CD4-positive, alpha-beta T cell (primary cell): ENCODE measurements around the gene CLEC5A. TPM values are rescaled to one million over a fixed set of nuclear protein-coding genes. Genes with fewer than 3 reads are reported as not detected.
"Not testable (repeated sequence)": the region's sequence is repeated elsewhere in the genome, so short reads cannot be mapped to it uniquely, and the experiment has no call there.

Experiments used
- ATAC-seq: fragments of 200-7000 bp; cut with Tn5 transposase; one replicate; pipeline ENCODE4 v1.10.0; 2022; ENCODE audit warnings: mild to moderate bottlenecking; ENCODE audit not compliant: poor library complexity
- CTCF ChIA-PET: fragments of 350-600 bp; sonication (Branson Sonifier 250); formaldehyde crosslinking; loops from one replicate; lab custom pipeline; 2021; ENCODE audit warnings: antibody characterized with exemption, inconsistent platforms; lab: Charles Lee
- POLR2A ChIA-PET: fragments of 350-600 bp; sonication (Branson Sonifier 250); formaldehyde crosslinking; loops from one replicate; lab custom pipeline; 2021; ENCODE audit warnings: antibody characterized with exemption, inconsistent platforms; lab: Charles Lee
- DNase-seq, 14 experiments: peaks; one replicate each; pipeline ENCODE4 v3.0.0-alpha.2; 2013 to 2020; ENCODE audit warnings: mixed read lengths in 2 of 14
- H3K27ac ChIP-seq, 2 donors: one replicate each; pipeline versions ENCODE4 v1.5.1 to v1.7.0; 2013; ENCODE audit warnings: low read length in 2 of 2, low read depth in 1 of 2, mild to moderate bottlenecking in 1 of 2
- H3K27me3 ChIP-seq, 2 experiments: 1 replicate in 1 of 2; 2 replicates in 1 of 2; pipeline versions ENCODE4 v1.6.1 to v1.7.0; 2013; ENCODE audit warnings: low read length in 2 of 2, control low read depth in 1 of 2, mild to moderate bottlenecking in 1 of 2, moderate library complexity in 1 of 2; ENCODE audit not compliant: insufficient read depth in 2 of 2, control insufficient read depth in 1 of 2
- H3K36me3 ChIP-seq: one replicate; pipeline ENCODE4 v1.6.1; 2013; ENCODE audit warnings: low read length, control low read depth; ENCODE audit not compliant: insufficient read depth
- H3K4me1 ChIP-seq: one replicate; pipeline ENCODE4 v1.6.1; 2013; ENCODE audit warnings: low read length, control low read depth; ENCODE audit not compliant: insufficient read depth
- H3K4me3 ChIP-seq: one replicate; pipeline ENCODE4 v1.5.1; 2013; ENCODE audit warnings: mild to moderate bottlenecking, low read length, moderate library complexity
- H3K9me3 ChIP-seq, 2 experiments: 1 replicate in 1 of 2; 2 replicates in 1 of 2; pipeline versions ENCODE4 v1.6.1 to v1.7.0; 2013; ENCODE audit warnings: low read length in 2 of 2, mild to moderate bottlenecking in 2 of 2, control low read depth in 1 of 2, moderate library complexity in 1 of 2; ENCODE audit not compliant: control insufficient read depth in 1 of 2, insufficient read depth in 1 of 2
- H3K27ac Mint-ChIP-seq: one replicate; pipeline ENCODE4 v1.8.0; 2020; ENCODE audit warnings: mixed read lengths
- H3K27me3 Mint-ChIP-seq: one replicate; pipeline ENCODE4 v1.8.0; 2021; ENCODE audit warnings: mixed read lengths
- H3K36me3 Mint-ChIP-seq: one replicate; pipeline ENCODE4 v1.8.0; 2021; ENCODE audit warnings: low read depth, mixed read lengths
- H3K4me1 Mint-ChIP-seq: one replicate; pipeline ENCODE4 v1.8.0; 2021; ENCODE audit warnings: low read depth, mixed read lengths
- H3K4me3 Mint-ChIP-seq: one replicate; pipeline ENCODE4 v1.8.0; 2020; ENCODE audit warnings: mild to moderate bottlenecking, mixed read lengths
- H3K9me3 Mint-ChIP-seq: one replicate; pipeline ENCODE4 v1.8.0; 2020; ENCODE audit warnings: mixed read lengths
- intact Hi-C, 2 experiments: fragments of 100-400 bp; cut with DNase I in 1 of 2; cut with micrococcal nuclease in 1 of 2; formaldehyde crosslinking; loops; one replicate each; pipeline versions ENCODE4 v1.15.1 to v1.9.0; 2023 to 2025; cut with DNase I, micrococcal nuclease
- total RNA-seq, 174 experiments: library from RNA in 2 of 174; stranded (reverse) in 2 of 174; gene quantifications; one replicate each; pipeline ENCODE4 v1.2.3 and lab custom pipeline; 2021 to 2026
- TF ChIP-seq, protein P1 (sequence below): fragments of 200-600 bp; IDR thresholded peaks from one replicate; pipeline ENCODE4 v1.8.0; 2022; ENCODE audit warnings: antibody characterized with exemption, mild to moderate bottlenecking

Gene CLEC5A
- total RNA-seq, 2 experiments from 2014 or later, result not detected

DNA sequence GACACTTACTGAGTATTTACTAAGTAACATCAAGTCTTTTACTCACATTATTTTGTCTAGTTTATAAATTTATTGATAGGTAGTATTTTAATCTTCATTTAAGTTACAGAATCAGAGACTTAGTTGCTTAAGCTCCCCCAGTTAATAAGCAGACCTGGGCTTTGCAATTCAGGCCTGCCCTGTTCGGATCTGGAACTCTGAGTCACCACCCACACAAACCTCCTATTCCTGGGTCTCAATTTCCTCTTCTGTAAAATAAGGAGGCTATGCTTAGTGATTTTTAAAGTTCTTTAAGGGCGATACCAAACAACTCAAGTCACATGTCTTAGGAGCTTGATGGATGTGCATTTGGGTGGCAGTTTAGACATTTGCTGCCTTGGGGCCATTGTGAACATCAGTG is 45.4 kb upstream of the CLEC5A start:
- TF ChIP-seq, protein P1, sequence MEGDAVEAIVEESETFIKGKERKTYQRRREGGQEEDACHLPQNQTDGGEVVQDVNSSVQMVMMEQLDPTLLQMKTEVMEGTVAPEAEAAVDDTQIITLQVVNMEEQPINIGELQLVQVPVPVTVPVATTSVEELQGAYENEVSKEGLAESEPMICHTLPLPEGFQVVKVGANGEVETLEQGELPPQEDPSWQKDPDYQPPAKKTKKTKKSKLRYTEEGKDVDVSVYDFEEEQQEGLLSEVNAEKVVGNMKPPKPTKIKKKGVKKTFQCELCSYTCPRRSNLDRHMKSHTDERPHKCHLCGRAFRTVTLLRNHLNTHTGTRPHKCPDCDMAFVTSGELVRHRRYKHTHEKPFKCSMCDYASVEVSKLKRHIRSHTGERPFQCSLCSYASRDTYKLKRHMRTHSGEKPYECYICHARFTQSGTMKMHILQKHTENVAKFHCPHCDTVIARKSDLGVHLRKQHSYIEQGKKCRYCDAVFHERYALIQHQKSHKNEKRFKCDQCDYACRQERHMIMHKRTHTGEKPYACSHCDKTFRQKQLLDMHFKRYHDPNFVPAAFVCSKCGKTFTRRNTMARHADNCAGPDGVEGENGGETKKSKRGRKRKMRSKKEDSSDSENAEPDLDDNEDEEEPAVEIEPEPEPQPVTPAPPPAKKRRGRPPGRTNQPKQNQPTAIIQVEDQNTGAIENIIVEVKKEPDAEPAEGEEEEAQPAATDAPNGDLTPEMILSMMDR, result no peak
- Mint-ChIP-seq H3K27ac (no peak overlapping the region), H3K27me3 (peaks cover 14% of the 10 kb centered on the region), H3K9me3 (no peaks in the 10 kb centered on the region), H3K4me1 (no peaks in the 10 kb centered on the region), H3K4me3 (no peak overlapping the region), H3K36me3 (no peaks in the 10 kb centered on the region)
- CTCF ChIA-PET, result no interaction called here
- Histone ChIP-seq H3K27ac (no peak overlapping the region), H3K9me3 (peaks cover 0 to 5% of the 10 kb centered on the region in 2 experiments), H3K36me3 (no peaks in the 10 kb centered on the region), H3K4me1 (no peaks in the 10 kb centered on the region), H3K4me3 (no peak overlapping the region), H3K27me3 (no peaks in the 10 kb centered on the region)
- intact Hi-C loops, result no loop called here
- ATAC-seq (no peak), DNase-seq (peak in 2 of 14 experiments; percentile 17 to 30)
- POLR2A ChIA-PET, result no interaction called here

DNA sequence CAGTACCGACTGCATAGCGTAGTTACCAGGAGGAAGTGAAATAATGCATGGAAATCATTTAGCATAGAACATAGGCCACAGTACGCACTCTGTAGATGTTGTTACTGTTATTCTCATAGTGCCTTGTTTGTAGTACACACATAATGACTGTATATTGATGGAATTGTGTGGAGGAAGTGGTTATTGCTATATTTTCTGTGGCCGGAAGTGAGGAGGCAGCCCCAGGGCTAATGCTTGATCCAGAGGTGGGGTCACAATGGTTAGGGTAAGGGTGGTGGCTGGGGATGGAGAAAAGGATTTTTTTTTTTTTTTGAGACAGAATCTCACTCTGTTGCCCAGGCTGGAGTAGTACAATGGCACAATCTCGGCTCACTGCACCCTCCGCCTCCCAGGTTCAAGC is 44.4 kb upstream of the CLEC5A start:
- Histone ChIP-seq H3K9me3 (peaks cover 0 to 4% of the 10 kb centered on the region in 2 experiments), H3K4me3 (no peak overlapping the region), H3K4me1 (no peaks in the 10 kb centered on the region), H3K36me3 (no peaks in the 10 kb centered on the region), H3K27ac (no peak overlapping the region), H3K27me3 (no peaks in the 10 kb centered on the region)
- ChIA-PET POLR2A (no interaction called here), CTCF (no interaction called here)
- H3K4me3 Mint-ChIP-seq, result no peak overlapping the region
- ATAC-seq (no peak), DNase-seq (no peak)
- no peak overlapping the region for H3K27ac Mint-ChIP-seq
- no peaks in the 10 kb centered on the region for H3K36me3 Mint-ChIP-seq
- H3K27me3 Mint-ChIP-seq, result peaks cover 15% of the 10 kb centered on the region
- H3K4me1 Mint-ChIP-seq, result no peaks in the 10 kb centered on the region
- intact Hi-C loops, result no loop called here
- TF ChIP-seq, protein P1, result no peak
- no peaks in the 10 kb centered on the region for H3K9me3 Mint-ChIP-seq

DNA sequence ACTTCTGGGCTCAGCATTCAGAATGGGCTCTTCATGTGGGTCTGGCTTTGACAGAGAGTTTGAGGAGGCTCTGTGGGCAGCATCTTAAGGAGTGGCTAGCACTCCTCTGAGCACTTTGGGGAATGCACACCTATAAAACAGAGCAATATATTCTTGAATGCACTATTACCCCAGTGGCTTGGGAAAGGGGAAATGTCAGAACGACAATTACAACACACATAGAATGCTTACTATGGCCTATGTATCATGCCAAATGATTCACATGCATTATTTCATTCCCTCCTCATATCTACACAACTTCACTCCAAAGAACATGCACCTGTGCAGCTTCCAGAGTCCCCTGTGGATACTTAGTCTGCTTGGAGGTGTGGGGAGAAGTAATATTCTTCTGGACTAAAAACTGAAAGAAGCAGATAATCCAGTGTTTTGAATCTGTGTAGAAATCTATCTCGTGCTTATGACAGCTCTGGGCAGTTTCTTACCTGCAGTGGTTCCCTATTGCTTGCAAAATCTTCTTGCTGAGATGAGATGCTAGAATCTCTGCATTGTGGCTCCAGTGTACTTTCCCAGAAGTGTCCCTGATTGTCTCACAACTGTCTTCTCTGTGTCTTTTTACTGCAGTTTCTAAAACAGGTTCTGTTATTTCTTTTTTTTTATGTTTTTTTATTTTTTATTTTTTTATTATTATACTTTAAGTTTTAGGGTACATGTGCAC is 43.4 kb upstream of the CLEC5A start:
- H3K36me3 ChIP-seq, result no peaks in the 10 kb centered on the region
- H3K4me3 Mint-ChIP-seq, result no peak overlapping the region
- no peaks in the 10 kb centered on the region for H3K9me3 ChIP-seq
- H3K4me1 ChIP-seq, result no peaks in the 10 kb centered on the region
- intact Hi-C loops, result no loop called here
- no peak for ATAC-seq
- no peaks in the 10 kb centered on the region for H3K36me3 Mint-ChIP-seq
- CTCF ChIA-PET, result no interaction called here
- no peaks in the 10 kb centered on the region for H3K4me1 Mint-ChIP-seq
- H3K27ac ChIP-seq, result no peak overlapping the region
- H3K27ac Mint-ChIP-seq, result no peak overlapping the region
- no peaks in the 10 kb centered on the region for H3K27me3 ChIP-seq
- H3K27me3 Mint-ChIP-seq, result peaks cover 15% of the 10 kb centered on the region
- POLR2A ChIA-PET, result no interaction called here
- TF ChIP-seq, protein P1, result no peak
- H3K4me3 ChIP-seq, result no peak overlapping the region
- no peaks in the 10 kb centered on the region for H3K9me3 Mint-ChIP-seq
- no peak for DNase-seq

DNA sequence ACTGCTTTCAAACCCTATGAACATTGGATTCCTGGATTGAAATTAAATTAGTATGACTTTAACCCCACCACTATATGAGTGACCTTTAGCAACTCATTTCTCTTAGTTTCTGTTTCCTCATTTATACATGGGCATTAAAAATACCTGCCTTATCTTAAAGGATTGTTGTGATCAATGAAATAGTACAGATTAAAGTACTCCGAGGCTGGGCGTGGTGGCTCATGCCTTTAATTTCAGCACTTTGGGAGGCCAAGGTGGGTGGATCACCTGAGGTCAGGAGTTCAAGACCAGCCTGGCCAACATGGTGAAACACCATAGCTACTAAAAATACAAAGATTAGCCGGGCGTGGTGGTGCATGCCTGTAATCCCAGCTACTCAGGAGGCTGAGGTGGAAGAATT is 41.0 kb upstream of the CLEC5A start:
- peaks cover 15% of the 10 kb centered on the region for H3K27me3 Mint-ChIP-seq
- POLR2A ChIA-PET, H3K27ac ChIP-seq, H3K4me1 ChIP-seq, H3K9me3 Mint-ChIP-seq, intact Hi-C loops, CTCF ChIA-PET, H3K36me3 ChIP-seq, H3K27ac Mint-ChIP-seq, H3K36me3 Mint-ChIP-seq, H3K9me3 ChIP-seq, ATAC-seq, H3K4me1 Mint-ChIP-seq, H3K27me3 ChIP-seq, H3K4me3 ChIP-seq, H3K4me3 Mint-ChIP-seq, DNase-seq: not testable (repeated sequence)
